ENCODE results near the gene RNF183. TPM values are rescaled to one million over a fixed set of nuclear protein-coding genes. Genes with fewer than 3 reads are reported as not detected.

Gene RNF183
- polyA plus RNA-seq, 3 donors, result not detected

GRCh38 chr9:113299800-113300292 lies 3.3 kb downstream of the RNF183 start:
- peak overlapping the region; percentile 57 for H2AFZ ChIP-seq (ENCODE audit: insufficient read depth, low read depth, low read length, poor library complexity, severe bottlenecking)
- TF ChIP-seq, protein P1, sequence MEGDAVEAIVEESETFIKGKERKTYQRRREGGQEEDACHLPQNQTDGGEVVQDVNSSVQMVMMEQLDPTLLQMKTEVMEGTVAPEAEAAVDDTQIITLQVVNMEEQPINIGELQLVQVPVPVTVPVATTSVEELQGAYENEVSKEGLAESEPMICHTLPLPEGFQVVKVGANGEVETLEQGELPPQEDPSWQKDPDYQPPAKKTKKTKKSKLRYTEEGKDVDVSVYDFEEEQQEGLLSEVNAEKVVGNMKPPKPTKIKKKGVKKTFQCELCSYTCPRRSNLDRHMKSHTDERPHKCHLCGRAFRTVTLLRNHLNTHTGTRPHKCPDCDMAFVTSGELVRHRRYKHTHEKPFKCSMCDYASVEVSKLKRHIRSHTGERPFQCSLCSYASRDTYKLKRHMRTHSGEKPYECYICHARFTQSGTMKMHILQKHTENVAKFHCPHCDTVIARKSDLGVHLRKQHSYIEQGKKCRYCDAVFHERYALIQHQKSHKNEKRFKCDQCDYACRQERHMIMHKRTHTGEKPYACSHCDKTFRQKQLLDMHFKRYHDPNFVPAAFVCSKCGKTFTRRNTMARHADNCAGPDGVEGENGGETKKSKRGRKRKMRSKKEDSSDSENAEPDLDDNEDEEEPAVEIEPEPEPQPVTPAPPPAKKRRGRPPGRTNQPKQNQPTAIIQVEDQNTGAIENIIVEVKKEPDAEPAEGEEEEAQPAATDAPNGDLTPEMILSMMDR (IDR thresholded peaks at IDR 0.05), result no peak

GRCh38 chr9:113298924-113299770 lies 4.0 kb downstream of the RNF183 start:
- no peak for DNase-seq
- WGBS (ENCODE audit: insufficient coverage), result 98% methylated on average over 11 of the region's 15 CpGs
- peaks cover 7 to 9% of the 10 kb centered on the region in 2 donors for H3K4me1 ChIP-seq (ENCODE audit: control insufficient read depth in 1 of 2, insufficient read depth in 2 of 2, low read length in 2 of 2)

More at GRCh38 chr9:113299800-113300292, 3.3 kb downstream of the RNF183 start:
- Histone ChIP-seq H3K27me3 (ENCODE audit: control insufficient read depth in 2 of 2, insufficient read depth in 2 of 2, low read length in 2 of 2) (no peaks in the 10 kb centered on the region), H3K27ac (ENCODE audit: low read depth in 1 of 2, low read length in 2 of 2) (no peak overlapping the region), H3K9ac (ENCODE audit: insufficient read depth, low read length, poor library complexity, severe bottlenecking) (no peak overlapping the region), H3K4me1 (ENCODE audit: control insufficient read depth in 1 of 2, insufficient read depth in 2 of 2, low read length in 2 of 2) (peaks cover 7 to 9% of the 10 kb centered on the region in 2 donors), H3K9me3 (replicated peaks in 1 of 2; ENCODE audit: control insufficient read depth in 1 of 2, insufficient read depth in 1 of 2, low read length in 2 of 2) (no peaks in the 10 kb centered on the region), H3K4me2 (replicated peaks; ENCODE audit: extremely low read depth, low read length, poor library complexity, severe bottlenecking) (peak overlapping the region; percentile 60), H3K36me3 (replicated peaks in 1 of 2; ENCODE audit: control insufficient read depth in 1 of 2, insufficient read depth in 2 of 2, low read length in 2 of 2) (no peaks in the 10 kb centered on the region), H3K79me2 (ENCODE audit: insufficient read depth, low read length) (no peaks in the 10 kb centered on the region), H4K20me1 (ENCODE audit: insufficient read depth, low read length) (no peaks in the 10 kb centered on the region), H3K4me3 (replicated peaks in 1 of 3; ENCODE audit: low read depth in 2 of 3, low read length in 3 of 3) (peak overlapping the region in 1 of 3 experiments; percentile 48)
- no peaks in the 10 kb centered on the region for H3K9me3 Mint-ChIP-seq
- WGBS (ENCODE audit: insufficient coverage), result 0% methylated on average over 1 of the region's 8 CpGs
- H3K27me3 Mint-ChIP-seq (ENCODE audit: low read depth in 3 of 3), result peaks cover 3 to 4% (median 3%) of the 10 kb centered on the region in 3 donors
- DNase-seq, result peak; percentile 48 to 67 (median 58)
- peak overlapping the region; percentile 66 to 68 for H3K4me3 Mint-ChIP-seq
- peak overlapping the region in 2 of 7 donors; percentile 38 to 43 for H3K27ac Mint-ChIP-seq
- peaks cover 9% of the 10 kb centered on the region for H3K4me1 Mint-ChIP-seq
- no peaks in the 10 kb centered on the region for H3K36me3 Mint-ChIP-seq
- intact Hi-C loops (cut with micrococcal nuclease), result no loop called here

More at GRCh38 chr9:113298924-113299770, 4.0 kb downstream of the RNF183 start:
- TF ChIP-seq, protein P1 (IDR thresholded peaks at IDR 0.05), result no peak
- Histone ChIP-seq H3K27me3 (ENCODE audit: control insufficient read depth in 2 of 2, insufficient read depth in 2 of 2, low read length in 2 of 2) (no peaks in the 10 kb centered on the region), H4K20me1 (ENCODE audit: insufficient read depth, low read length) (no peaks in the 10 kb centered on the region), H3K4me2 (replicated peaks; ENCODE audit: extremely low read depth, low read length, poor library complexity, severe bottlenecking) (peak overlapping the region; percentile 60), H3K9me3 (replicated peaks in 1 of 2; ENCODE audit: control insufficient read depth in 1 of 2, insufficient read depth in 1 of 2, low read length in 2 of 2) (no peaks in the 10 kb centered on the region), H3K27ac (ENCODE audit: low read depth in 1 of 2, low read length in 2 of 2) (no peak overlapping the region), H2AFZ (ENCODE audit: insufficient read depth, low read depth, low read length, poor library complexity, severe bottlenecking) (peak overlapping the region; percentile 57), H3K9ac (ENCODE audit: insufficient read depth, low read length, poor library complexity, severe bottlenecking) (no peak overlapping the region), H3K4me3 (replicated peaks in 1 of 3; ENCODE audit: low read depth in 2 of 3, low read length in 3 of 3) (no peak overlapping the region), H3K36me3 (replicated peaks in 1 of 2; ENCODE audit: control insufficient read depth in 1 of 2, insufficient read depth in 2 of 2, low read length in 2 of 2) (peaks cover under 1% of the 10 kb centered on the region in 2 donors), H3K79me2 (ENCODE audit: insufficient read depth, low read length) (no peaks in the 10 kb centered on the region)
- Mint-ChIP-seq H3K36me3 (peaks cover 0 to 2% of the 10 kb centered on the region in 2 donors), H3K4me1 (peaks cover 9% of the 10 kb centered on the region), H3K4me3 (no peak overlapping the region), H3K9me3 (no peaks in the 10 kb centered on the region), H3K27ac (peak overlapping the region in 1 of 7 donors; percentile 71), H3K27me3 (ENCODE audit: low read depth in 3 of 3) (peaks cover 3 to 4% (median 3%) of the 10 kb centered on the region in 3 donors)
- intact Hi-C loops (cut with micrococcal nuclease), result no loop called here
